Endodermal cell (in vitro differentiated cells): Measurements from ENCODE around the gene CYTH2. TPM values are rescaled to one million over a fixed set of nuclear protein-coding genes. Genes with fewer than 3 reads are reported as not detected.

Source experiments
- DNase-seq: peaks from one replicate; pipeline ENCODE4 v3.0.0-alpha.2; 2017
- H3K27ac ChIP-seq: 2 replicates; pipeline ENCODE4 v1.5.1; 2013; ENCODE audit warnings: mild to moderate bottlenecking, low read depth, low read length, moderate library complexity
- H3K27me3 ChIP-seq: 2 replicates; pipeline ENCODE4 v1.6.1; 2013; ENCODE audit warnings: mild to moderate bottlenecking, low read length, moderate library complexity; ENCODE audit not compliant: insufficient read depth, control insufficient read depth, poor library complexity, severe bottlenecking
- H3K36me3 ChIP-seq: 2 replicates; pipeline ENCODE4 v1.7.0; 2013; ENCODE audit warnings: mild to moderate bottlenecking, low read length, moderate library complexity; ENCODE audit not compliant: control insufficient read depth, insufficient read depth
- H3K4me1 ChIP-seq: one replicate; pipeline ENCODE4 v1.7.0; 2013; ENCODE audit warnings: low read length; ENCODE audit not compliant: control insufficient read depth, insufficient read depth
- H3K4me3 ChIP-seq: 2 replicates; pipeline ENCODE4 v1.5.1; 2013; ENCODE audit warnings: mild to moderate bottlenecking, low read length, moderate library complexity
- H3K9ac ChIP-seq: 2 replicates; pipeline ENCODE4 v1.6.1; 2013; ENCODE audit warnings: mild to moderate bottlenecking, low read length, moderate library complexity; ENCODE audit not compliant: poor library complexity, severe bottlenecking; ENCODE audit errors: extremely low read depth
- H3K9me3 ChIP-seq: 2 replicates; pipeline ENCODE4 v1.6.1; 2013; ENCODE audit warnings: mild to moderate bottlenecking, low read length, moderate library complexity; ENCODE audit not compliant: control insufficient read depth
- H3K27ac Mint-ChIP-seq: 2 replicates; pipeline ENCODE4 v1.8.0; 2020; ENCODE audit warnings: mixed read lengths
- H3K27me3 Mint-ChIP-seq: 2 replicates; pipeline ENCODE4 v1.8.0; 2021; ENCODE audit warnings: mild to moderate bottlenecking, mixed read lengths; ENCODE audit not compliant: insufficient read depth
- H3K36me3 Mint-ChIP-seq: 2 replicates; pipeline ENCODE4 v1.8.0; 2020; ENCODE audit warnings: low read depth, mixed read lengths
- H3K4me1 Mint-ChIP-seq: 2 replicates; pipeline ENCODE4 v1.8.0; 2020; ENCODE audit warnings: mixed read lengths
- H3K4me3 Mint-ChIP-seq: 2 replicates; pipeline ENCODE4 v1.8.0; 2020; ENCODE audit warnings: mild to moderate bottlenecking, moderate library complexity, mixed read lengths
- H3K9me3 Mint-ChIP-seq: 2 replicates; pipeline ENCODE4 v1.8.0; 2020; ENCODE audit warnings: mild to moderate bottlenecking, mixed read lengths
- WGBS, 2 experiments: methylation state at CpG; one replicate each; pipeline versions ENCODE4 v1.1.5 to v1.1.7; 2013; ENCODE audit warnings: missing lambda C conversion rate in 2 of 2, mixed read lengths in 1 of 2; ENCODE audit not compliant: insufficient coverage in 1 of 2, insufficient read length in 1 of 2; 5-methylcytosine and 5-hydroxymethylcytosine counted together
- total RNA-seq, 2 donors: library from RNA; stranded (reverse); fragmentation: NEBNext Ultra II Directional in 1 of 2; extraction: Animal tissue kit (Norgen Biotek cat#: 25700) in 1 of 2; gene quantifications; 2 replicates in 1 of 2; 3 replicates in 1 of 2; pipeline ENCODE4 v1.2.1, GENCODE V29; 2021
- TF ChIP-seq, protein P1 (sequence below): fragments of 200-600 bp; sonication (generic); conservative IDR thresholded peaks from 2 replicates; pipeline ENCODE4 v1.5.0; 2021; ENCODE audit warnings: antibody characterized with exemption, mild to moderate bottlenecking

CYTH2 gene
- total RNA-seq, 2 donors from 2014 or later = 106 to 133 TPM

DNA sequence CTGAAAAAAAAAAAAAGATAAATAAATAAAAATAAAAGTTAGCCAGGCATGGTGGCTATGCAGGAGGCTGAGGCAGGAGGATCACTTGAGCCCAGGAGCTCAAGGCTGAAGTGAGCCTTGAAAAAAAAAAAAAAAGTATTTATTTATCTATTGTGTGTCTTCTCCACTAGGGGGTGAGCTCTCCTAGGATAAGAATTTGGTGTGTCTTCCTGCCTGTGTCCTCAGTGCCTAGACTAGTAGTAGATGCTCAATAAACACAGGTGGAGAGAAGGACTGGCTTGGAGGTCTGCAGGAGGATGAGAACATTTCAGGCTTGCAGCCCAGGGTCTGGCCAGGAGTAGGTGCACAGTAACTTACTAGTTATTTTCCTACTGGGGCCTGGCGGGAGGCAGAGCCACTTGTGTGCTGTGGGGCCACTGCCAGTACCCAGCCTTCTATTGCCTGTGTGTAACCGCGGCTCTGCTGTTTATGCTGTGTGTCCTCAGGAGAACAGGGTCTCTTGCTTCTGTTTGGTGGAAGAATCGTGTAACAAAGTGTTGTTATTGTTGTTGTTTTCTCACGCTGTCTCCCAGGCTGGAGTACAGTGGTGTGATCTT, 37.1 kb downstream of the CYTH2 start:
- peak; percentile 57 for DNase-seq
- peaks cover 29% of the 10 kb centered on the region for H3K27me3 Mint-ChIP-seq
- WGBS, 2 experiments = 96 to 100% methylated on average over 2 to 5 of the region's 5 CpGs
- Histone ChIP-seq H3K9me3 (no peaks in the 10 kb centered on the region), H3K27ac (no peak overlapping the region), H3K4me3 (no peak overlapping the region), H3K9ac (no peak overlapping the region), H3K4me1 (no peaks in the 10 kb centered on the region), H3K36me3 (no peaks in the 10 kb centered on the region), H3K27me3 (no peaks in the 10 kb centered on the region)
- TF ChIP-seq, protein P1, sequence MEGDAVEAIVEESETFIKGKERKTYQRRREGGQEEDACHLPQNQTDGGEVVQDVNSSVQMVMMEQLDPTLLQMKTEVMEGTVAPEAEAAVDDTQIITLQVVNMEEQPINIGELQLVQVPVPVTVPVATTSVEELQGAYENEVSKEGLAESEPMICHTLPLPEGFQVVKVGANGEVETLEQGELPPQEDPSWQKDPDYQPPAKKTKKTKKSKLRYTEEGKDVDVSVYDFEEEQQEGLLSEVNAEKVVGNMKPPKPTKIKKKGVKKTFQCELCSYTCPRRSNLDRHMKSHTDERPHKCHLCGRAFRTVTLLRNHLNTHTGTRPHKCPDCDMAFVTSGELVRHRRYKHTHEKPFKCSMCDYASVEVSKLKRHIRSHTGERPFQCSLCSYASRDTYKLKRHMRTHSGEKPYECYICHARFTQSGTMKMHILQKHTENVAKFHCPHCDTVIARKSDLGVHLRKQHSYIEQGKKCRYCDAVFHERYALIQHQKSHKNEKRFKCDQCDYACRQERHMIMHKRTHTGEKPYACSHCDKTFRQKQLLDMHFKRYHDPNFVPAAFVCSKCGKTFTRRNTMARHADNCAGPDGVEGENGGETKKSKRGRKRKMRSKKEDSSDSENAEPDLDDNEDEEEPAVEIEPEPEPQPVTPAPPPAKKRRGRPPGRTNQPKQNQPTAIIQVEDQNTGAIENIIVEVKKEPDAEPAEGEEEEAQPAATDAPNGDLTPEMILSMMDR = peak; percentile 71
- peaks cover 12% of the 10 kb centered on the region for H3K4me1 Mint-ChIP-seq
- H3K36me3 Mint-ChIP-seq = no peaks in the 10 kb centered on the region
- H3K9me3 Mint-ChIP-seq = no peaks in the 10 kb centered on the region
- H3K27ac Mint-ChIP-seq = no peak overlapping the region
- H3K4me3 Mint-ChIP-seq = no peak overlapping the region

DNA sequence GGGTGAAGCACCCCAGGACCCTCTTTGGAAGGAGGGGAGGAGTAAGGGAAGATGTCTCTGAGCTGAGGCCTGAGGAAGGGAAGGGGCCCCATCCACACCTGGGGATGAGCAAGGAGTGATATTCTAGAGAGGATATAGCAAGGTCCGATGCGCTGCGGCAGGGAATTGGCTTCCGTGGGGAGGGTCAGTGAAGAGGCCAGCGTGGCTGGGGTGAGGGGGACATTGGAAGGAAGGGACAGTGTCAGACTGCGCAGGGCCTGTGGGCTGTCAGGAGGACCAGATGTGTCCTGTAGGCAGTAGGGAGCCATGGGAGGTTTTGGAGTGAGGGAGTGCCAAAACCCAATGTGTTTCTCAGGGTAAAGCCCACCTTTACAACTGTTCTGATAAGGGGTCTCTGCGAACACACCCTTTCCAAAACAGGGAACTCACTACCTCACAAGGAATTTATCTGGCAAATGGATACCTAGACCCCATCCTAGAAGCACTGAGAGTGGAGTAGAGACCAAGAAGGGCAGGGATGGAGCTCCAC, 38.8 kb downstream of the CYTH2 start:
- Histone ChIP-seq H3K27ac (no peak overlapping the region), H3K36me3 (no peaks in the 10 kb centered on the region), H3K9ac (no peak overlapping the region), H3K9me3 (no peaks in the 10 kb centered on the region), H3K27me3 (peaks cover 14% of the 10 kb centered on the region), H3K4me1 (no peaks in the 10 kb centered on the region), H3K4me3 (no peak overlapping the region)
- Mint-ChIP-seq H3K9me3 (no peaks in the 10 kb centered on the region), H3K27ac (no peak overlapping the region), H3K36me3 (no peaks in the 10 kb centered on the region), H3K4me3 (no peak overlapping the region), H3K4me1 (peaks cover 7% of the 10 kb centered on the region), H3K27me3 (peaks cover 27% of the 10 kb centered on the region)
- TF ChIP-seq, protein P1 = no peak
- 87 to 88% methylated on average over 6 to 7 of the region's 7 CpGs for WGBS, 2 experiments
- DNase-seq = no peak

DNA sequence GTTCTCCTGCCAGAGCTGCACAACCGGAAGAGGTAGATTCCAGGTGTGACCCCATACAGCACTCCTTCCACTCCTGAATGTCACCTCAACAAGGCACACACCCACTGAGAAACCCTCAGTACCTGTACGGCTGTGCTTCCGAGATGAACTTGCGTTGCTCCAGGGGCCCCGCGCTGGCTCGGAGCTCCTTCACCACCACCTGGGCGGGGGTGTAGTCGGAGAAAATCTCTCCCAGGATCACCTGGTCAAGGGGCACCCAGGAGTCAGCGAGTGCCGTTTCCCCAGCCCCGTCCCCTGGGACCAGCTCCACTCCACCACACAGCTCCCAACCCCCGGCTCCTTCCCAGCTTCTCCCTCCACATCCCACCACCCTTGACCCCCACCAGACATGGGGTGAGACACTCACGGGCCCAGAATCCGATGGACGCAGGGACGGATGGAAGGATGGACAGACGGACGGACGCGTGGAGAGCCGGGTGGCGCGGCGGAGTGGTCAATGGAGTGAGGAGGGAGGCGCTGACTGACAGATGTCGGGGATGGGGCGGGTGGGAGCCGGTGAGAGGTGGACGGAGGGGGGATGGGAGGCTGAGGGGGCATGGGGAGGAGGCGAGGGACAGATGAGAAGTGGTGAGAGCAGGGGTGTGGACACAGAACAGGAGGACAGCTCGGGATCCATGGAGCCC, 39.7 kb downstream of the CYTH2 start:
- 92 to 98% methylated on average over 9 to 29 of the region's 32 CpGs for WGBS, 2 experiments
- no peaks in the 10 kb centered on the region for H3K9me3 ChIP-seq
- no peak overlapping the region for H3K9ac ChIP-seq
- Mint-ChIP-seq H3K27me3 (peaks cover 23% of the 10 kb centered on the region), H3K27ac (no peak overlapping the region), H3K9me3 (no peaks in the 10 kb centered on the region), H3K4me1 (peaks cover 7% of the 10 kb centered on the region), H3K36me3 (no peaks in the 10 kb centered on the region), H3K4me3 (no peak overlapping the region)
- H3K27ac ChIP-seq = no peak overlapping the region
- H3K36me3 ChIP-seq = no peaks in the 10 kb centered on the region
- no peak overlapping the region for H3K4me3 ChIP-seq
- TF ChIP-seq, protein P1 = no peak
- peaks cover 19% of the 10 kb centered on the region for H3K27me3 ChIP-seq
- H3K4me1 ChIP-seq = no peaks in the 10 kb centered on the region
- DNase-seq = no peak
